ENCODE data around the gene FAM149A. TPM values are rescaled to one million over a fixed set of nuclear protein-coding genes. Genes with fewer than 3 reads are reported as not detected.

Gene FAM149A
- total RNA-seq = not detected

- Mint-ChIP-seq H3K36me3 (no peaks in the 10 kb centered on the region), H3K4me1 (ENCODE audit: low read depth in 2 of 2) (peaks cover 0 to 4% of the 10 kb centered on the region in 2 donors), H3K27ac (no peak within 1 kb of the TSS), H3K4me3 (peak within 1 kb of the TSS; percentile 72), H3K9me3 (no peaks in the 10 kb centered on the region), H3K27me3 (peaks cover 30 to 47% of the 10 kb centered on the region in 2 donors)
- DNase-seq (ENCODE audit: low spot score) = no peak
- peak; percentile 66 to 79 for ATAC-seq
Measured at GRCh38 chr4:186104114-186104889, at the start of gene FAM149A. Gene FAM149A (plus strand): TSS chr4:186104704.

- Mint-ChIP-seq H3K9me3 (no peaks in the 10 kb centered on the region), H3K27me3 (peaks cover 0 to 7% of the 10 kb centered on the region in 2 donors), H3K27ac (peak overlapping the region; percentile 39 to 77), H3K4me3 (peak overlapping the region; percentile 62), H3K4me1 (ENCODE audit: low read depth in 2 of 2) (peaks cover 19 to 25% of the 10 kb centered on the region in 2 donors), H3K36me3 (peaks cover 9% of the 10 kb centered on the region)
- DNase-seq (ENCODE audit: low spot score) (peak; percentile 74), ATAC-seq (peak; percentile 99)
Measured at GRCh38 chr4:186058253-186058979, 46.1 kb upstream of the FAM149A start.

- Mint-ChIP-seq H3K27ac (peak overlapping the region; percentile 39 to 77), H3K9me3 (no peaks in the 10 kb centered on the region), H3K36me3 (peaks cover 9% of the 10 kb centered on the region), H3K4me3 (peak overlapping the region; percentile 62), H3K4me1 (ENCODE audit: low read depth in 2 of 2) (peaks cover 19 to 25% of the 10 kb centered on the region in 2 donors), H3K27me3 (peaks cover 0 to 7% of the 10 kb centered on the region in 2 donors)
- ATAC-seq (no peak), DNase-seq (ENCODE audit: low spot score) (no peak)
Measured at GRCh38 chr4:186058980-186059316, 45.6 kb upstream of the FAM149A start.

- Mint-ChIP-seq H3K4me3 (no peak overlapping the region), H3K36me3 (peaks cover 9% of the 10 kb centered on the region), H3K27ac (no peak overlapping the region), H3K9me3 (no peaks in the 10 kb centered on the region), H3K4me1 (ENCODE audit: low read depth in 2 of 2) (peaks cover 19 to 25% of the 10 kb centered on the region in 2 donors), H3K27me3 (peaks cover 0 to 7% of the 10 kb centered on the region in 2 donors)
- DNase-seq (ENCODE audit: low spot score) (no peak), ATAC-seq (no peak)
Measured at GRCh38 chr4:186061921-186062320, 42.6 kb upstream of the FAM149A start.

GRCh38 chr4:186067757-186068385, 36.6 kb upstream of the FAM149A start:
- no peak for DNase-seq (ENCODE audit: low spot score)
- H3K36me3 Mint-ChIP-seq = no peaks in the 10 kb centered on the region

GRCh38 chr4:186068581-186069348, 35.7 kb upstream of the FAM149A start, which contains the start of gene TLR3:
Gene TLR3 (plus strand): TSS chr4:186069156. CDS start chr4:186076620, 7,464 bp downstream.
- no peaks in the 10 kb centered on the region for H3K36me3 Mint-ChIP-seq
- H3K9me3 Mint-ChIP-seq = no peaks in the 10 kb centered on the region
- no peak for DNase-seq (ENCODE audit: low spot score)
- peak within 1 kb of the TSS; percentile 5 to 22 for H3K27ac Mint-ChIP-seq
- no peaks in the 10 kb centered on the region for H3K27me3 Mint-ChIP-seq
- peaks cover 21 to 29% of the 10 kb centered on the region in 2 donors for H3K4me1 Mint-ChIP-seq (ENCODE audit: low read depth in 2 of 2)
- peak within 1 kb of the TSS; percentile 84 for H3K4me3 Mint-ChIP-seq
- peak in 1 of 2 donors; percentile 55 for ATAC-seq

More at GRCh38 chr4:186067757-186068385, 36.6 kb upstream of the FAM149A start:
- H3K4me3 Mint-ChIP-seq = peak overlapping the region; percentile 84
- peaks cover 21 to 29% of the 10 kb centered on the region in 2 donors for H3K4me1 Mint-ChIP-seq (ENCODE audit: low read depth in 2 of 2)
- H3K9me3 Mint-ChIP-seq = no peaks in the 10 kb centered on the region
- peak; percentile 64 to 69 for ATAC-seq
- no peak overlapping the region for H3K27ac Mint-ChIP-seq
- no peaks in the 10 kb centered on the region for H3K27me3 Mint-ChIP-seq

- H3K4me1 Mint-ChIP-seq (ENCODE audit: low read depth in 2 of 2) = peaks cover 21 to 29% of the 10 kb centered on the region in 2 donors
- H3K36me3 Mint-ChIP-seq = no peaks in the 10 kb centered on the region
- no peak for DNase-seq (ENCODE audit: low spot score)
- peak overlapping the region in 1 of 2 donors; percentile 22 for H3K27ac Mint-ChIP-seq
- no peak for ATAC-seq
- peak overlapping the region; percentile 84 for H3K4me3 Mint-ChIP-seq
- no peaks in the 10 kb centered on the region for H3K27me3 Mint-ChIP-seq
- no peaks in the 10 kb centered on the region for H3K9me3 Mint-ChIP-seq
Measured at GRCh38 chr4:186069729-186070128, 34.8 kb upstream of the FAM149A start.

- ATAC-seq (peak in 1 of 2 donors; percentile 36), DNase-seq (ENCODE audit: low spot score) (no peak)
- Mint-ChIP-seq H3K36me3 (no peaks in the 10 kb centered on the region), H3K9me3 (no peaks in the 10 kb centered on the region), H3K27ac (no peak overlapping the region), H3K4me1 (ENCODE audit: low read depth in 2 of 2) (peaks cover 21 to 25% of the 10 kb centered on the region in 2 donors), H3K4me3 (no peak overlapping the region), H3K27me3 (no peaks in the 10 kb centered on the region)
Measured at GRCh38 chr4:186072516-186072915, 32.0 kb upstream of the FAM149A start.

GRCh38 chr4:186074189-186074588, 30.3 kb upstream of the FAM149A start:
- ATAC-seq (no peak), DNase-seq (ENCODE audit: low spot score) (no peak)
- no peaks in the 10 kb centered on the region for H3K36me3 Mint-ChIP-seq
- peaks cover 9 to 12% of the 10 kb centered on the region in 2 donors for H3K4me1 Mint-ChIP-seq (ENCODE audit: low read depth in 2 of 2)
- no peaks in the 10 kb centered on the region for H3K9me3 Mint-ChIP-seq
- no peak overlapping the region for H3K27ac Mint-ChIP-seq
- H3K4me3 Mint-ChIP-seq = no peak overlapping the region
- no peaks in the 10 kb centered on the region for H3K27me3 Mint-ChIP-seq

GRCh38 chr4:186078981-186079638, 25.4 kb upstream of the FAM149A start:
- no peak overlapping the region for H3K4me3 Mint-ChIP-seq
- no peak overlapping the region for H3K27ac Mint-ChIP-seq
- ATAC-seq = no peak
- DNase-seq (ENCODE audit: low spot score) = no peak
- no peaks in the 10 kb centered on the region for H3K9me3 Mint-ChIP-seq
- H3K36me3 Mint-ChIP-seq = peaks cover 6% of the 10 kb centered on the region
- H3K4me1 Mint-ChIP-seq (ENCODE audit: low read depth in 2 of 2) = no peaks in the 10 kb centered on the region
- no peaks in the 10 kb centered on the region for H3K27me3 Mint-ChIP-seq

- no peaks in the 10 kb centered on the region for H3K4me1 Mint-ChIP-seq (ENCODE audit: low read depth in 2 of 2)
- DNase-seq (ENCODE audit: low spot score) = no peak
- ATAC-seq = no peak
- peaks cover 6% of the 10 kb centered on the region for H3K36me3 Mint-ChIP-seq
- H3K4me3 Mint-ChIP-seq = no peak overlapping the region
- H3K27ac Mint-ChIP-seq = no peak overlapping the region
- H3K9me3 Mint-ChIP-seq = no peaks in the 10 kb centered on the region
- H3K27me3 Mint-ChIP-seq = no peaks in the 10 kb centered on the region
Measured at GRCh38 chr4:186079694-186080093, 24.8 kb upstream of the FAM149A start.

- Mint-ChIP-seq H3K4me1 (ENCODE audit: low read depth in 2 of 2) (no peaks in the 10 kb centered on the region), H3K27me3 (no peaks in the 10 kb centered on the region), H3K27ac (no peak overlapping the region), H3K4me3 (no peak overlapping the region), H3K36me3 (peaks cover 6% of the 10 kb centered on the region), H3K9me3 (no peaks in the 10 kb centered on the region)
- DNase-seq (ENCODE audit: low spot score) (no peak), ATAC-seq (no peak)
Measured at GRCh38 chr4:186081202-186081807, 23.2 kb upstream of the FAM149A start.
